H1 (cell line): ENCODE data around the gene HDAC9. TPM values are rescaled to one million over a fixed set of nuclear protein-coding genes. Genes with fewer than 3 reads are reported as not detected.

Experiments used
- CTCF ChIA-PET: fragments of 300-600 bp; sonication (Branson Sonifier 250); formaldehyde crosslinking; loops from one replicate; lab custom pipeline; 2021; ENCODE audit not compliant: partially characterized antibody; lab: Charles Lee
- POLR2A ChIA-PET: fragments of 300-600 bp; sonication (Branson Sonifier 250); formaldehyde crosslinking; loops from one replicate; lab custom pipeline; 2021; ENCODE audit warnings: inconsistent platforms; ENCODE audit not compliant: partially characterized antibody; lab: Charles Lee
- DNase-seq, 2 experiments: peaks; one replicate each; pipeline versions ENCODE4 v3.0.0 to v3.0.0-alpha.2; 2010 to 2022; ENCODE audit warnings: low spot score in 2 of 2, low read depth in 1 of 2, mixed read lengths in 1 of 2
- FAIRE-seq: peaks from 2 replicates; lab custom pipeline; 2011; peaks lifted over from hg19 to GRCh38; lab: Jason Lieb, UNC
- H2AFZ ChIP-seq: 2 replicates; pipeline ENCODE4 v1.8.1; 2012; ENCODE audit warnings: low read length, inconsistent platforms
- H2AK5ac ChIP-seq: 2 replicates; pipeline ENCODE4 v1.6.1; 2013; ENCODE audit warnings: low read depth, low read length
- H2BK120ac ChIP-seq: replicated peaks from 2 replicates; pipeline ENCODE3; 2013; ENCODE audit warnings: low read depth, low read length, inconsistent platforms
- H2BK12ac ChIP-seq: 2 replicates; pipeline ENCODE4 v1.6.1; 2013; ENCODE audit warnings: low read depth, low read length
- H2BK15ac ChIP-seq: 2 replicates; pipeline ENCODE4 v1.6.1; 2013; ENCODE audit warnings: low read length
- H2BK20ac ChIP-seq: 2 replicates; pipeline ENCODE4 v1.6.1; 2013; ENCODE audit warnings: low read length
- H2BK5ac ChIP-seq: 2 replicates; pipeline ENCODE4 v1.6.1; 2013; ENCODE audit warnings: low read depth, low read length
- H3K14ac ChIP-seq: 2 replicates; pipeline ENCODE4 v1.6.1; 2013; ENCODE audit warnings: inconsistent platforms; ENCODE audit not compliant: insufficient read length
- H3K18ac ChIP-seq: 2 replicates; pipeline ENCODE4 v1.6.1; 2013; ENCODE audit warnings: low read length; ENCODE audit errors: extremely low read depth
- H3K23ac ChIP-seq: 2 replicates; pipeline ENCODE4 v1.6.1; 2013; ENCODE audit warnings: inconsistent platforms; ENCODE audit not compliant: insufficient read length
- H3K23me2 ChIP-seq: 2 replicates; pipeline ENCODE4 v1.6.1; 2013; ENCODE audit warnings: low read depth, low read length
- H3K27ac ChIP-seq: 2 replicates; pipeline ENCODE4 v1.6.1; 2011; ENCODE audit warnings: low read depth, low read length, inconsistent platforms
- H3K27me3 ChIP-seq, 4 experiments: replicated peaks in 1 of 4; 1 replicate in 1 of 4; 2 replicates in 3 of 4; pipeline versions ENCODE4 v1.6.1 to v1.8.1; 2011 to 2013; ENCODE audit warnings: low read length in 3 of 4, mild to moderate bottlenecking in 3 of 4, inconsistent platforms in 2 of 4, mixed read lengths in 2 of 4, moderate library complexity in 1 of 4; ENCODE audit not compliant: control insufficient read depth in 3 of 4, insufficient read depth in 3 of 4; ENCODE audit errors: extremely low read depth in 1 of 4
- H3K36me3 ChIP-seq, 4 experiments: 2 replicates each; pipeline versions ENCODE4 v1.6.1 to v1.8.1; 2011 to 2013; ENCODE audit warnings: mild to moderate bottlenecking in 4 of 4, low read length in 3 of 4, moderate library complexity in 2 of 4, control low read depth in 1 of 4, inconsistent platforms in 1 of 4; ENCODE audit not compliant: insufficient read depth in 4 of 4, control insufficient read depth in 2 of 4
- H3K4ac ChIP-seq: replicated peaks from 2 replicates; pipeline ENCODE3; 2013; ENCODE audit warnings: low read length, low read depth, mixed read lengths, inconsistent platforms; ENCODE audit not compliant: insufficient read length
- H3K4me1 ChIP-seq, 4 experiments: replicated peaks in 1 of 4; 1 replicate in 1 of 4; 2 replicates in 3 of 4; pipeline versions ENCODE4 v1.6.1 to v1.8.1; 2011 to 2013; ENCODE audit warnings: low read length in 3 of 4, inconsistent platforms in 2 of 4, mixed read lengths in 1 of 4; ENCODE audit not compliant: insufficient read depth in 4 of 4, control insufficient read depth in 3 of 4
- H3K4me2 ChIP-seq, 2 experiments: 2 replicates each; pipeline versions ENCODE4 v1.6.1 to v1.8.1; 2011 to 2013; ENCODE audit warnings: low read depth in 2 of 2, low read length in 2 of 2, control low read depth in 1 of 2, inconsistent platforms in 1 of 2, mild to moderate bottlenecking in 1 of 2; ENCODE audit not compliant: insufficient read depth in 1 of 2
- H3K4me3 ChIP-seq, 4 experiments: fragments of 200-600, 300-600 bp in 1 of 4; sonication (generic), shearing (Covaris generic), sonication (Bioruptor Twin) in 1 of 4; 2 replicates each; pipeline versions ENCODE4 v1.5.1 to v1.8.1; 2011 to 2016; ENCODE audit warnings: low read length in 4 of 4, low read depth in 3 of 4, control low read depth in 2 of 4, inconsistent platforms in 2 of 4, mild to moderate bottlenecking in 2 of 4, mixed read lengths in 1 of 4, moderate library complexity in 1 of 4; ENCODE audit not compliant: insufficient read depth in 2 of 4; ENCODE audit errors: extremely low read depth in 1 of 4
- H3K56ac ChIP-seq: replicated peaks from 2 replicates; pipeline ENCODE3; 2013; ENCODE audit warnings: low read depth, mild to moderate bottlenecking, mixed read lengths, low read length, inconsistent platforms; ENCODE audit not compliant: insufficient read length
- H3K79me1 ChIP-seq: 2 replicates; pipeline ENCODE4 v1.6.1; 2013; ENCODE audit warnings: low read depth, low read length, control low read depth
- H3K79me2 ChIP-seq, 2 experiments: 2 replicates each; pipeline versions ENCODE4 v1.6.1 to v1.8.1; 2012 to 2013; ENCODE audit warnings: low read length in 2 of 2, mild to moderate bottlenecking in 2 of 2, inconsistent platforms in 1 of 2; ENCODE audit not compliant: insufficient read depth in 2 of 2, control insufficient read depth in 1 of 2
- H3K9ac ChIP-seq, 4 experiments: replicated peaks in 1 of 4; 1 replicate in 1 of 4; 2 replicates in 3 of 4; pipeline versions ENCODE4 v1.6.1 to v1.8.1; 2011 to 2013; ENCODE audit warnings: low read depth in 3 of 4, low read length in 3 of 4, control low read depth in 2 of 4, mild to moderate bottlenecking in 2 of 4, moderate library complexity in 2 of 4, inconsistent platforms in 1 of 4; ENCODE audit errors: extremely low read depth in 1 of 4
- H3K9me3 ChIP-seq, 2 experiments: 2 replicates each; pipeline versions ENCODE4 v1.6.1 to v1.8.1; 2012 to 2013; ENCODE audit warnings: mild to moderate bottlenecking in 2 of 2, moderate library complexity in 2 of 2, control low read depth in 1 of 2, inconsistent platforms in 1 of 2, low read depth in 1 of 2, low read length in 1 of 2, mixed read lengths in 1 of 2; ENCODE audit not compliant: insufficient read depth in 2 of 2
- H4K20me1 ChIP-seq, 2 experiments: replicated peaks in 1 of 2; 2 replicates each; pipeline versions ENCODE3 to v1.8.1; 2011 to 2013; ENCODE audit warnings: inconsistent platforms in 2 of 2, low read length in 2 of 2, mild to moderate bottlenecking in 1 of 2; ENCODE audit not compliant: insufficient read depth in 2 of 2, control insufficient read depth in 1 of 2
- H4K5ac ChIP-seq: 2 replicates; pipeline ENCODE4 v1.6.1; 2013; ENCODE audit warnings: low read length, low read depth, mixed read lengths, inconsistent platforms; ENCODE audit not compliant: insufficient read length
- H4K8ac ChIP-seq: 2 replicates; pipeline ENCODE4 v1.8.0; 2013; ENCODE audit warnings: mild to moderate bottlenecking, moderate library complexity, low read length, inconsistent platforms; ENCODE audit not compliant: insufficient read depth; ENCODE audit errors: extremely low read depth
- H4K91ac ChIP-seq: replicated peaks from 2 replicates; pipeline ENCODE3; 2013; ENCODE audit warnings: low read length, mixed read lengths, inconsistent platforms; ENCODE audit not compliant: insufficient read length
- MAFK ChIP-seq: IDR thresholded peaks from 2 replicates; pipeline ENCODE4 v1.6.1; 2012; ENCODE audit warnings: low read depth, mild to moderate bottlenecking, improper control_type of control experiment, low read length
- POLR2AphosphoS5 ChIP-seq: IDR thresholded peaks from 2 replicates; pipeline ENCODE4 v1.6.1; 2011; ENCODE audit warnings: low read depth, low read length
- SUZ12 ChIP-seq: fragments of 200-600 bp; sonication (generic); IDR thresholded peaks from 2 replicates; pipeline ENCODE4 v1.6.1; 2012; ENCODE audit warnings: mild to moderate bottlenecking, inconsistent platforms, low read length, moderate library complexity, mixed read lengths
- TEAD4 ChIP-seq: IDR thresholded peaks from 2 replicates; pipeline ENCODE4 v1.6.1; 2012; ENCODE audit warnings: low read depth, low read length, inconsistent platforms, mixed read lengths
- WGBS, 2 experiments: shearing (Covaris generic) in 1 of 2; methylation state at CpG; one replicate each; pipeline versions ENCODE4 v1.1.6 to v1.1.7; 2013 to 2015; ENCODE audit warnings: low lambda C conversion rate in 2 of 2, mixed read lengths in 2 of 2, inconsistent platforms in 1 of 2, low coverage in 1 of 2, missing lambda C conversion rate in 1 of 2; ENCODE audit not compliant: insufficient replicate concordance in 2 of 2, insufficient coverage in 1 of 2, insufficient read length in 1 of 2; ENCODE audit errors: extremely low coverage in 1 of 2, missing lambda C conversion rate in 1 of 2; 5-methylcytosine and 5-hydroxymethylcytosine counted together
- polyA plus RNA-seq, 7 experiments: library from polyadenylated mRNA; depleted of rRNA in 3 of 7; stranded (reverse) in 5 of 7; unstranded in 2 of 7; fragments of >200 nt in 5 of 7; fragments of 200-250 nt in 2 of 7; gene quantifications; 1 replicate in 5 of 7; 2 replicates in 1 of 7; 4 replicates in 1 of 7; pipeline versions ENCODE4 v1.2.1 to v1.2.3, GENCODE V29; 2011 to 2013; ENCODE audit warnings: missing spikeins in 2 of 7, mixed read lengths in 2 of 7
- total RNA-seq: library from RNA; stranded (reverse); fragmentation: NEBNext Ultra II Directional; extraction: Animal tissue kit (Norgen Biotek cat#: 25700); gene quantifications from 2 replicates; pipeline ENCODE4 v1.2.1, GENCODE V29; 2021

HDAC9 gene
- total and polyA plus RNA-seq, 2 of the 8 experiments (the other 6 are each of a cell fraction or from before 2014, with no cell fraction given), result 9.5 to 13.1 TPM

DNA sequence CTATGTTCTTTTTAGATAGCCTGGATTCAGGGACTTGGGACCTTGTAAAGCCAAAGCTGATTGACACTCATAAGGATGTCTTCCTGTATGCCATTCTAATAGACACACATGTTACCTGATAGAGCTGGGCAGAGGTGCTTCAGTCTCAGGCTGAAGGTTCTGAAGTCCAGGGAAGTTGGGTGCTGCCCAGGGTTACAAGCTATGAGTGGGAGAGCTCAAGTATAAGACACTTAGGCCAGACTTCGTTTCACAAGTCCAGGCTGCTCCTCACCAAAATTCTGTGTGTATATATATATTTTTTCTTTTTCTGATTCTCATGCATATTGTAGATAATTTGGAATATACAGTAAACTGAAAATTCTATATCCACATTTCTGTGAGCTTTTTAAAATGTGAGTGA lies 144.2 kb downstream of the HDAC9 start:
- H3K9ac ChIP-seq, result no peak overlapping the region
- no peak overlapping the region for H4K91ac ChIP-seq
- H3K79me1 ChIP-seq, result no peaks in the 10 kb centered on the region
- H3K4me2 ChIP-seq, result no peak overlapping the region
- H3K23ac ChIP-seq, result no peak overlapping the region
- H2AK5ac ChIP-seq, result no peak overlapping the region
- no peak overlapping the region for H2AFZ ChIP-seq
- H3K9me3 ChIP-seq, result no peaks in the 10 kb centered on the region
- H2BK5ac ChIP-seq, result no peak overlapping the region
- H4K5ac ChIP-seq, result no peak overlapping the region
- H4K8ac ChIP-seq, result no peak overlapping the region
- H3K4me3 ChIP-seq, result no peak overlapping the region
- H3K27ac ChIP-seq, result no peak overlapping the region
- H3K79me2 ChIP-seq, result no peaks in the 10 kb centered on the region
- H3K4ac ChIP-seq, result no peak overlapping the region
- H3K4me1 ChIP-seq, result no peaks in the 10 kb centered on the region
- no peak overlapping the region for H3K14ac ChIP-seq
- no peak overlapping the region for H3K56ac ChIP-seq
- CTCF ChIA-PET, result interaction anchor here (0.9 to 1.9 kb wide), 2 partner anchors 37 to 50 kb away, joined by 3 to 6 read pairs; no protein-coding TSS in a partner anchor
- H2BK12ac ChIP-seq, result no peak overlapping the region
- 100% methylated on average over 1 of the region's 1 CpG; no CpG with 5 or more reads in 1 of the 2 experiments for WGBS, 2 experiments
- TF ChIP-seq POLR2AphosphoS5 (no peak), TEAD4 (no peak), MAFK (no peak), SUZ12 (no peak)
- FAIRE-seq (no peak), DNase-seq (no peak)
- H2BK120ac ChIP-seq, result no peak overlapping the region
- POLR2A ChIA-PET, result no interaction called here
- H3K27me3 ChIP-seq, result no peaks in the 10 kb centered on the region
- no peaks in the 10 kb centered on the region; a peak in 1 of 8 replicates for H3K36me3 ChIP-seq
- no peak overlapping the region for H2BK20ac ChIP-seq
- H2BK15ac ChIP-seq, result no peak overlapping the region
- H4K20me1 ChIP-seq, result no peaks in the 10 kb centered on the region
- no peaks in the 10 kb centered on the region for H3K23me2 ChIP-seq
- no peak overlapping the region for H3K18ac ChIP-seq
